Astrocyte (in vitro differentiated cells and primary cell): ENCODE results near the gene CCDC141. TPM values are rescaled to one million over a fixed set of nuclear protein-coding genes. Genes with fewer than 3 reads are reported as not detected.
"Not testable (repeated sequence)": the region's sequence is repeated elsewhere in the genome, so short reads cannot be mapped to it uniquely, and the experiment has no call there.

Source experiments
- DNase-seq: peaks from one replicate; pipeline ENCODE4 v3.0.0-alpha.2; 2010; ENCODE audit warnings: low read depth
- FAIRE-seq: peaks from 2 replicates; lab custom pipeline; 2011; peaks lifted over from hg19 to GRCh38; lab: Jason Lieb, UNC
- H2AFZ ChIP-seq: 2 replicates; pipeline ENCODE4 v1.6.0; 2012; ENCODE audit warnings: low read depth, low read length, inconsistent platforms
- H3K27ac ChIP-seq: 2 replicates; pipeline ENCODE4 v1.5.1; 2011; ENCODE audit warnings: low read depth, low read length, inconsistent platforms
- H3K27me3 ChIP-seq: 2 replicates; pipeline ENCODE4 v1.6.0; 2011; ENCODE audit warnings: low read length, inconsistent platforms; ENCODE audit not compliant: insufficient read depth
- H3K36me3 ChIP-seq: 2 replicates; pipeline ENCODE4 v1.5.1; 2011; ENCODE audit warnings: low read length, inconsistent platforms; ENCODE audit not compliant: insufficient read depth
- H3K4me1 ChIP-seq: 2 replicates; pipeline ENCODE4 v1.5.1; 2011; ENCODE audit warnings: low read length, inconsistent platforms; ENCODE audit not compliant: insufficient read depth
- H3K4me2 ChIP-seq: 2 replicates; pipeline ENCODE4 v1.6.0; 2012; ENCODE audit warnings: low read length, inconsistent platforms
- H3K4me3 ChIP-seq: 2 replicates; pipeline ENCODE4 v1.5.1; 2011; ENCODE audit warnings: low read depth, mild to moderate bottlenecking, low read length, inconsistent platforms; ENCODE audit not compliant: insufficient read depth
- H3K79me2 ChIP-seq: 2 replicates; pipeline ENCODE4 v1.6.0; 2012; ENCODE audit warnings: mild to moderate bottlenecking, low read length, inconsistent platforms; ENCODE audit not compliant: insufficient read depth
- H3K9ac ChIP-seq: 2 replicates; pipeline ENCODE4 v1.6.0; 2012; ENCODE audit warnings: mild to moderate bottlenecking, low read length, inconsistent platforms
- H3K9me3 ChIP-seq: 2 replicates; pipeline ENCODE4 v1.5.1; 2012; ENCODE audit warnings: low read depth, mild to moderate bottlenecking, low read length, inconsistent platforms; ENCODE audit not compliant: insufficient read depth
- H4K20me1 ChIP-seq: 2 replicates; pipeline ENCODE4 v1.6.0; 2012; ENCODE audit warnings: low read length, inconsistent platforms; ENCODE audit not compliant: insufficient read depth
- H3K27ac Mint-ChIP-seq: one replicate; pipeline ENCODE4 v1.8.0; 2021; ENCODE audit warnings: mild to moderate bottlenecking, mixed read lengths; ENCODE audit not compliant: unreplicated experiment
- H3K27me3 Mint-ChIP-seq: one replicate; pipeline ENCODE4 v1.8.0; 2021; ENCODE audit warnings: low read depth, mixed read lengths; ENCODE audit not compliant: unreplicated experiment
- H3K36me3 Mint-ChIP-seq: one replicate; pipeline ENCODE4 v1.8.0; 2021; ENCODE audit warnings: low read depth, mixed read lengths; ENCODE audit not compliant: unreplicated experiment
- H3K4me1 Mint-ChIP-seq: one replicate; pipeline ENCODE4 v1.8.0; 2021; ENCODE audit warnings: low read depth, mixed read lengths; ENCODE audit not compliant: unreplicated experiment
- H3K4me3 Mint-ChIP-seq: one replicate; pipeline ENCODE4 v1.8.0; 2021; ENCODE audit warnings: mild to moderate bottlenecking, moderate library complexity, mixed read lengths; ENCODE audit not compliant: unreplicated experiment
- H3K9me3 Mint-ChIP-seq: one replicate; pipeline ENCODE4 v1.8.0; 2021; ENCODE audit warnings: mild to moderate bottlenecking, mixed read lengths; ENCODE audit not compliant: unreplicated experiment
- CTCF ChIP-seq: IDR thresholded peaks from 2 replicates; pipeline ENCODE4 v1.5.1; 2011; ENCODE audit warnings: low read depth, mild to moderate bottlenecking, inconsistent platforms, low read length, moderate library complexity; ENCODE audit not compliant: insufficient read depth
- EZH2 ChIP-seq: IDR thresholded peaks from 2 replicates; pipeline ENCODE4 v1.6.1; 2012; ENCODE audit warnings: mild to moderate bottlenecking, low read length, inconsistent platforms; ENCODE audit not compliant: insufficient read depth
- total RNA-seq: library from RNA; stranded (reverse); gene quantifications from 2 replicates; pipeline ENCODE4 v1.2.1, GENCODE V29; 2021

The CCDC141 gene
- total RNA-seq, 1 donor from 2014 or later: 0.18 TPM

DNA sequence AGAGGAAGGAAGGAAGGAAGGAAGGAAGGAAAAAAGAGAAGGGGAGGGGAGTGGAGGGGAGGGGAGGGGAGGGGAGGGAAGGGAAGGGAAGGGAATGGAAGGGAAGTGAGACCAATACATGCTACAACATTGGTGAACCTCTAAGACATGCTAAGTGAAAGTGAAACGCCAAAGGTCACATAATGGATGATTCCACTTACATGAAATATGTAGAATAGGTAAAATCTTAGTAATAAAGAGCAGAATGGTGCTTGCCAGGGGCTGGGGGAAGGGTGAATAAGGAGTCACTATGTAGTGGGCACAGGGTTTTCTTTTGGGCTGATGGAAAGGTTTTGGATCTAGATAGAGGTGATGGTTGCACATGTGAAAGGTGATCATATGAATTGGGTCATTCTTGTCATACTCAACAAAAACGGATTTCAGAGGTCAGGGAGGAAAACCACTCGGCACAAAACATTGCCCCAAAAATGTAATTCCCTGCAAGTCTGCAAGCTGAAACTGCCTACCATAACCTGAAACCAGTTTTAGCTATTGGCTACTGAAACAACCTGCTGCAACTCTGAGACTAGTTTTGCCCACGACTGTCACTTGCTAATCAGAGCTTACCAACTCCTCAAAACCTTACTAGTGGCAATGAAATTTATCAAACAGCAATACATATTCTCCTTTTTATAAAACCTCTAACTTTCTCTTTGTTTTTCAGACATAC, 59.2 kb downstream of the CCDC141 start:
- no peaks in the 10 kb centered on the region for H3K79me2 ChIP-seq
- no peaks in the 10 kb centered on the region for H3K27me3 ChIP-seq
- Mint-ChIP-seq H3K27me3 (no peaks in the 10 kb centered on the region), H3K27ac (no peak overlapping the region), H3K9me3 (peaks cover 4% of the 10 kb centered on the region), H3K36me3 (no peaks in the 10 kb centered on the region), H3K4me1 (no peaks in the 10 kb centered on the region), H3K4me3 (no peak overlapping the region)
- no peak overlapping the region for H3K27ac ChIP-seq
- H2AFZ ChIP-seq: no peak overlapping the region
- FAIRE-seq: no peak
- no peaks in the 10 kb centered on the region for H4K20me1 ChIP-seq
- no peaks in the 10 kb centered on the region for H3K9me3 ChIP-seq
- no peak for TF ChIP-seq CTCF
- no peak for TF ChIP-seq EZH2
- no peak overlapping the region for H3K9ac ChIP-seq
- H3K36me3 ChIP-seq: no peaks in the 10 kb centered on the region
- no peak overlapping the region for H3K4me2 ChIP-seq
- no peak overlapping the region for H3K4me3 ChIP-seq
- no peaks in the 10 kb centered on the region for H3K4me1 ChIP-seq
- DNase-seq: no peak

- not testable (repeated sequence) for H3K9me3 ChIP-seq, H3K4me3 ChIP-seq, H3K27ac ChIP-seq, H3K79me2 ChIP-seq, H3K27me3 ChIP-seq, H3K27ac Mint-ChIP-seq, H3K9ac ChIP-seq, H3K27me3 Mint-ChIP-seq, H3K9me3 Mint-ChIP-seq, DNase-seq, H4K20me1 ChIP-seq, H3K4me3 Mint-ChIP-seq, H3K4me1 Mint-ChIP-seq, H2AFZ ChIP-seq, H3K36me3 Mint-ChIP-seq, H3K4me2 ChIP-seq, H3K4me1 ChIP-seq, H3K36me3 ChIP-seq, FAIRE-seq
Observed at GRCh38 chr2:178989424-178989823, 60.5 kb downstream of the CCDC141 start.

DNA sequence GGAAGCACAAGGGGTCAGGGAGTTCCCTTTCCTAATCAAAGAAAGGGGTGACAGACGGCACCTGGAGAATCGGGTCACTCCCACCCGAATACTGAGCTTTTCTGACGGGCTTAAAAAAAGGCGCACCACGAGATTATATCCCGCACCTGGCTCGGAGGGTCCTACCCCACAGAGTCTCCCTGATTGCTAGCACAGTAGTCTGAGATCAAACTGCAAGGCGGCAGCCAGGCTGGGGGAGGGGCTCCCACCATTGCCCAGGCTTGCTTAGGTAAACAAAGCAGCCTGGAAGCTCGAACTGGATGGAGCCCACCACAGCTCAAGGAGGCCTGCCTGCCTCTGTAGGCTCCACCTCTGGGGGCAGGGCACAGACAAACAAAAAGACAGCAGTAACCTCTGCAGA, 67.3 kb downstream of the CCDC141 start:
- H3K79me2 ChIP-seq, H3K9me3 Mint-ChIP-seq, FAIRE-seq, H3K4me3 ChIP-seq, H3K9me3 ChIP-seq, H3K27ac Mint-ChIP-seq, H3K27me3 ChIP-seq, H3K27me3 Mint-ChIP-seq, DNase-seq, H3K27ac ChIP-seq, H3K4me3 Mint-ChIP-seq, H4K20me1 ChIP-seq, H3K4me1 Mint-ChIP-seq, H3K36me3 Mint-ChIP-seq, H2AFZ ChIP-seq, H3K4me2 ChIP-seq, H3K9ac ChIP-seq, H3K36me3 ChIP-seq, H3K4me1 ChIP-seq: not testable (repeated sequence)
